NCI-H774 (cell line): Measurements from ENCODE around the gene VARS1.

ENCODE experiments used
- DNase-seq: peaks from one replicate; lab custom pipeline; 2025; lab: John Stamatoyannopoulos, UW

VARS1 gene

GRCh38 chr6:31792761-31793171 lies 2.8 kb downstream of the VARS1 start:
- DNase-seq: no peak

- DNase-seq: no peak
Observed at GRCh38 chr6:31792090-31792374, 3.5 kb downstream of the VARS1 start.

- no peak for DNase-seq
Observed at GRCh38 chr6:31791324-31792089, 4.0 kb downstream of the VARS1 start.

GRCh38 chr6:31785475-31785874 lies 10.1 kb downstream of the VARS1 start:
- no peak for DNase-seq

- no peak for DNase-seq
Observed at GRCh38 chr6:31784098-31784925, 11.2 kb downstream of the VARS1 start.

- no peak for DNase-seq
Observed at GRCh38 chr6:31782126-31782855, 13.3 kb downstream of the VARS1 start.

GRCh38 chr6:31781244-31782125 lies 14.1 kb downstream of the VARS1 start:
- no peak for DNase-seq

GRCh38 chr6:31780507-31781243 lies 14.9 kb downstream of the VARS1 start:
- no peak for DNase-seq

- no peak for DNase-seq
Observed at GRCh38 chr6:31779908-31780307, 15.6 kb downstream of the VARS1 start.

GRCh38 chr6:31778999-31779885 lies 16.3 kb downstream of the VARS1 start:
- no peak for DNase-seq

- DNase-seq: no peak
Observed at GRCh38 chr6:31778193-31778592, 17.4 kb downstream of the VARS1 start.

GRCh38 chr6:31777667-31778050 lies 17.9 kb downstream of the VARS1 start:
- DNase-seq: no peak

- peak; percentile 67 for DNase-seq
Observed at GRCh38 chr6:31776989-31777666, 18.4 kb downstream of the VARS1 start, which contains the start of gene VWA7. Gene VWA7 (minus strand): TSS chr6:31777328. CDS start chr6:31776779, 549 bp downstream.

GRCh38 chr6:31776485-31776988 lies 19.0 kb downstream of the VARS1 start:
- DNase-seq: no peak

- no peak for DNase-seq
Observed at GRCh38 chr6:31775633-31776484, 19.7 kb downstream of the VARS1 start.

- no peak for DNase-seq
Observed at GRCh38 chr6:31775184-31775583, 20.4 kb downstream of the VARS1 start.

- no peak for DNase-seq
Observed at GRCh38 chr6:31771992-31772358, 23.6 kb downstream of the VARS1 start.

- no peak for DNase-seq
Observed at GRCh38 chr6:31770860-31771259, 24.7 kb downstream of the VARS1 start.
